Transverse colon (tissue), 3 donors: ENCODE measurements around the gene NPLOC4.

Experiments used
- POLR2A ChIP-seq: fragments of 450-650 bp; IDR thresholded peaks from one replicate; pipeline ENCODE4 v1.6.1; 2016; ENCODE audit warnings: antibody characterized with exemption, mild to moderate bottlenecking, moderate library complexity
- POLR2AphosphoS5 ChIP-seq, 3 donors: sonication (generic); formaldehyde crosslinking; IDR thresholded peaks; one replicate each; pipeline ENCODE4 v1.6.1; 2016; ENCODE audit warnings: antibody characterized with exemption in 3 of 3

DNA sequence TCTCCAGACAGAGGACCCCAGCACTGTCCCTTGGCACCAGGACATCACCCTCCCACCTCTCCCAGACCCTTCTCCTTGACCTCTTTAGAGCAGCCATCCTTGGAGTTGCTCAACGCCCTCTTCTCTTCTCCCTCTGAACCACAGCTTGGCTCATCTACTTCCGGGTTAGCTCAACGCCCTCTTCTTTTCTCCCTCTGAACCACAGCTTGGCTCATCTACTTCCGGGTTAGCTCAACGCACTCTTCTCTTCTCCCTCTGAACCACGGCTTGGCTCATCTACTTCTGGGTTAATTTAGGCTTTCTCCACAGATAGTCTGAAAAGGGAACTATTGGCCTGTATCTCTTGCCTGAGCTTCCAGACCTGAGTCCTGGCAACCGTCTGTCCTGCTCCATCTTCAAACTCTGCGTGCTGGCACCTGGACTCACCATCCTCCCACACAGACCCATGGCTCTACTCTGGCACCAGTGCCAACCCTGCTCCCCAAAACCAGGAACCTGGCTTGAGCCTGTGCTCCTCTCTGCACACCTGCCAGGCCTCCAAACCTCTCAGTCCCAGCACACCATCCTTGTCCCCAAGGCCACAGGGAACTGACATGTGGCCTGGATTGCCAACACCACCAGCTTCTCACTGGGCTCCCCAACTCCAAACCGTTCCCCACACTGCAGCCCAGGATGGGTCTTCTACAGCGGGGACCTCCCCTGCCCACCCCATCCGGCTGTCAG is 59.5 kb downstream of the NPLOC4 start:
- no peak for TF ChIP-seq POLR2AphosphoS5 (IDR thresholded peaks at IDR 0.05)
- TF ChIP-seq POLR2A = no peak
